ENCODE data around the gene AADACL3.

Gene AADACL3

DNA sequence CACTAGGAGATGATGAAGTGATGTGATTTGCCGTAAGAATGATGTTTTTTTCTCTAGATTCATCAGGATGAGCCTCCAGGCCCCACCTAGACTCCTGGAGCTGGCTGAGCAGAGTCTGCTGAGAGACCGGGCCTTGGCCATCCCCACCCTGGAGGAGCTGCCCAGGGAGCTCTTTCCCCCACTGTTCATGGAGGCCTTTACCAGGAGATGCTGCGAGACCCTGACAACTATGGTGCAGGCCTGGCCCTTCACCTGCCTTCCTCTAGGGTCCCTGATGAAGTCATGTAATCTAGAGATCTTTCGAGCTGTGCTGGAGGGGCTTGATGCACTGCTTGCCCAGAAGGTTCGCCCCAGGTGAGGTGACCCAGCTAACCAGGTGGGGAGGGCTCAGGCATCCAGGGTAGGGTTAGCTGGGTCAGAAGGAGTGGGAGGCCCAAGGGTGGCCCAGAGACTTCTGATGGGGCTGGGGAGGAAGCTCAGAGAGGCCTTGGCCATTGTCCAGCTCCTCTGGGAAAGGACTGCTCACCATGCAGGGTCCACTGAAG is 59.0 kb downstream of the AADACL3 start:
- DNase-seq (ENCODE audit: insufficient read length, low spot score) (no peak), FAIRE-seq (no peak)
- TF ChIP-seq, protein P1, sequence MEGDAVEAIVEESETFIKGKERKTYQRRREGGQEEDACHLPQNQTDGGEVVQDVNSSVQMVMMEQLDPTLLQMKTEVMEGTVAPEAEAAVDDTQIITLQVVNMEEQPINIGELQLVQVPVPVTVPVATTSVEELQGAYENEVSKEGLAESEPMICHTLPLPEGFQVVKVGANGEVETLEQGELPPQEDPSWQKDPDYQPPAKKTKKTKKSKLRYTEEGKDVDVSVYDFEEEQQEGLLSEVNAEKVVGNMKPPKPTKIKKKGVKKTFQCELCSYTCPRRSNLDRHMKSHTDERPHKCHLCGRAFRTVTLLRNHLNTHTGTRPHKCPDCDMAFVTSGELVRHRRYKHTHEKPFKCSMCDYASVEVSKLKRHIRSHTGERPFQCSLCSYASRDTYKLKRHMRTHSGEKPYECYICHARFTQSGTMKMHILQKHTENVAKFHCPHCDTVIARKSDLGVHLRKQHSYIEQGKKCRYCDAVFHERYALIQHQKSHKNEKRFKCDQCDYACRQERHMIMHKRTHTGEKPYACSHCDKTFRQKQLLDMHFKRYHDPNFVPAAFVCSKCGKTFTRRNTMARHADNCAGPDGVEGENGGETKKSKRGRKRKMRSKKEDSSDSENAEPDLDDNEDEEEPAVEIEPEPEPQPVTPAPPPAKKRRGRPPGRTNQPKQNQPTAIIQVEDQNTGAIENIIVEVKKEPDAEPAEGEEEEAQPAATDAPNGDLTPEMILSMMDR (IDR thresholded peaks at IDR 0.05; ENCODE audit: insufficient read depth, missing control alignments), result no peak

DNA sequence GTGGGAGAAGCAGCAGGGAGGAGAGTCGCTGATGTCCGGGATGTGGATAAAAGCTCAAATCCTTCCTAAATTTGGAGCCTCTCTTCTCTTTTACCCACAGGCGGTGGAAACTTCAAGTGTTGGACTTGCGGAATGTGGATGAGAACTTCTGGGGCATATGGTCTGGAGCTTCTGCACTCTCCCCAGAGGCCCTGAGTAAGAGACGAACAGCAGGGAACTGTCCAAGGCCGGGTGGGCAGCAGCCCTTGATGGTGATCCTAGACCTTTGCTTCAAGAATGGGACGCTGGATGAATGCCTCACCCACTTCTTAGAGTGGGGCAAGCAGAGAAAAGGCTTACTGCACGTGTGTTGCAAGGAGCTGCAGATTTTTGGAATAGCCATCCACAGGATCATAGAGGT is 59.5 kb downstream of the AADACL3 start:
- FAIRE-seq, result no peak
- DNase-seq (ENCODE audit: insufficient read length, low spot score), result no peak
- TF ChIP-seq, protein P1 (IDR thresholded peaks at IDR 0.05; ENCODE audit: insufficient read depth, missing control alignments), result no peak

DNA sequence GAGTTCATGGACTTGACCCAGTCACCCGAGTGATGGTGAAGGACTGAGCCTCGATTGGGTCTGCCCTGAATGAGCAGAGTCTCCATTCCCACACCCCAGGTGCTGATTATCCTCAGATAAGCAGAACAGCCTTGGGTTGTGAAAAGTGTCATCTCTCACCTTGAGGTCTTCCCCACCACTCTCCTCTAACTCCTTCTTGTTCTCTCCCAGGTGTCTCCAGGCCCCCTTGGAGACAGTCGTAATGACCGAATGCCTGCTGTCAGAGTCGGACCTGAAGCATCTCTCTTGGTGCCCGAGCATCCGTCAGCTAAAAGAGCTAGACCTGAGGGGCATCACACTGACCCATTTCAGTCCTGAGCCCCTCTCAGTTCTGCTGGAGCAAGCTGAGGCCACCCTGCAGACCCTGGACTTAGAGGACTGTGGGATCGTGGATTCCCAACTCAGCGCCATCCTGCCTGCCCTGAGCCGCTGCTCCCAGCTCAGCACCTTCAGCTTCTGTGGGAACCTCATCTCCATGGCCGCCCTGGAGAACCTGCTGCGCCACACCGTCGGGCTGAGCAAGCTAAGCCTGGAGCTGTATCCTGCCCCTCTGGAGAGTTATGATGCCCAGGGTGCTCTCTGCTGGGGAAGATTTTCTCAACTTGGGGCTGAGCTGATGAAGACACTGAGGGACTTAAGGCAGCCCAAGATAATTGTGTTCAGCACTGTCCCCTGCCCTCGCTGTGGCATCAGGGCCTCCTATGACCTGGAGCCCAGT is 61.1 kb downstream of the AADACL3 start:
- TF ChIP-seq, protein P1 (IDR thresholded peaks at IDR 0.05; ENCODE audit: insufficient read depth, missing control alignments), result no peak
- DNase-seq (ENCODE audit: insufficient read length, low spot score) (no peak), FAIRE-seq (no peak)
